Epithelial cell of esophagus (primary cell): ENCODE results near the gene PCARE.

ENCODE experiments used
- DNase-seq: peaks from one replicate; pipeline ENCODE4 v3.0.0; 2010; ENCODE audit warnings: low read depth
- H3K4me3 ChIP-seq: 2 replicates; pipeline ENCODE4 v1.5.1; 2011; ENCODE audit warnings: mild to moderate bottlenecking, low read length, control low read depth
- TF ChIP-seq, protein P1 (sequence below): IDR thresholded peaks from 2 replicates; pipeline ENCODE4 v1.5.1; 2011; ENCODE audit warnings: low read depth, mild to moderate bottlenecking, low read length, control low read depth, inconsistent platforms; ENCODE audit not compliant: insufficient read depth; ENCODE audit errors: missing control alignments

The PCARE gene

DNA sequence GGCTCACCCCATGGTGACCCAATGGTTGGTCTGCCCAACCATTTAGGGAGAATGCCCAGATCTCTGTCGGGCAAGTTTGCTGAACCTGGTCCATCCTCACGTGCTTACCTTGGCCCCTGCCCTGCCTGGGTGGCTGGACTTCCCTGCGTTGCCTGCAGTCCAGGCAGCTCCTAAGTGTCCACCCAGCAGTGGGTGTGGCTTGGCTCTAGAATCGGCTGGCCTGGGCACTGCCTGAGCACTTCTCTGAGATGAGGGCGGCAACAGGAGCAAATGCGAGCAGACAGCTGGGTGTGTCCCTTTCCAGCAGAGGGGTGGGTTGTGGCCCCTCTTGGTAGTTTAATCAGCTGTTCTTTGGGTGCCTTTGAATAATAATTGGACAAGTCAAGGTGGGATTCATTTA, 11.3 kb downstream of the PCARE start:
- DNase-seq, result no peak
- TF ChIP-seq, protein P1, sequence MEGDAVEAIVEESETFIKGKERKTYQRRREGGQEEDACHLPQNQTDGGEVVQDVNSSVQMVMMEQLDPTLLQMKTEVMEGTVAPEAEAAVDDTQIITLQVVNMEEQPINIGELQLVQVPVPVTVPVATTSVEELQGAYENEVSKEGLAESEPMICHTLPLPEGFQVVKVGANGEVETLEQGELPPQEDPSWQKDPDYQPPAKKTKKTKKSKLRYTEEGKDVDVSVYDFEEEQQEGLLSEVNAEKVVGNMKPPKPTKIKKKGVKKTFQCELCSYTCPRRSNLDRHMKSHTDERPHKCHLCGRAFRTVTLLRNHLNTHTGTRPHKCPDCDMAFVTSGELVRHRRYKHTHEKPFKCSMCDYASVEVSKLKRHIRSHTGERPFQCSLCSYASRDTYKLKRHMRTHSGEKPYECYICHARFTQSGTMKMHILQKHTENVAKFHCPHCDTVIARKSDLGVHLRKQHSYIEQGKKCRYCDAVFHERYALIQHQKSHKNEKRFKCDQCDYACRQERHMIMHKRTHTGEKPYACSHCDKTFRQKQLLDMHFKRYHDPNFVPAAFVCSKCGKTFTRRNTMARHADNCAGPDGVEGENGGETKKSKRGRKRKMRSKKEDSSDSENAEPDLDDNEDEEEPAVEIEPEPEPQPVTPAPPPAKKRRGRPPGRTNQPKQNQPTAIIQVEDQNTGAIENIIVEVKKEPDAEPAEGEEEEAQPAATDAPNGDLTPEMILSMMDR, result no peak
- no peak overlapping the region for H3K4me3 ChIP-seq

DNA sequence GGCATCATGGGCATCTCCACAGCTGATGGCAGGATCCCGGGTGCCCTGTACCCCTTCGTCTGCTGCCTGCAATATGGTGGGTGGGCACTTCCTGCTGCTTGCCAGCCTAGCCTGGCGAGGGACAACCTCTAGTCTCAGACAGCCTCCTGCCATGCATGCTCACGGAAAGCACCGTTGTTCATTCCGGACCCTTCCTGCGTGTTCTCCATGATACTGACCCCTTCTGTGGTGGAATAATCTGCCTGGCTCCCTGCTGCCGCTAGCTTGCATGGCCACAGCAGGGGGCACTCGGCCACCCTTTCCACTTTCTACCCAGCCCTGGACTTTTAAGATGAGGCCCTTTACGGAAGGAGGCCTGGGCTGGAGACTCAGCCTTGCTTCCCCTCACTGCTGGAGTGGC, 12.0 kb downstream of the PCARE start:
- DNase-seq, result no peak
- no peak overlapping the region for H3K4me3 ChIP-seq
- TF ChIP-seq, protein P1, result no peak

DNA sequence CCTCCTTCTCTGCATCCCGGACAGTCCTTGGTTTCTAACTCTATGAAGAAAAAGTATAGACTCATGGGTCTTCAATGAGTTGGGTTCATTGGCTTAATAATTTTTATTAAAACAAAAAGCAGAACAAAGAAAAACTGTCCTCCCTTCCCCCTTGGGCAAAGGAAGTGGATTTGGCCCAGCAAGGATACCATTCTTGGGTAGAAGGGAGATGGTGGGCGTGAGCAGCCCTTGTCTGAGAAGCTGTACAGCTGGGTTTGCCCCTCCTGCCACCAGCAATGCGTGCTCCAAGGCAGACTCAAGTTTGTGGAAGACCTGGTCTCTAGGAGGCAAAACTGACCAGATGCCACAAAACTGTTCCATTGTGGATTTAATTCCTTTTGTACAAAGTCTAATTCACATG, 12.7 kb downstream of the PCARE start:
- TF ChIP-seq, protein P1, result no peak

DNA sequence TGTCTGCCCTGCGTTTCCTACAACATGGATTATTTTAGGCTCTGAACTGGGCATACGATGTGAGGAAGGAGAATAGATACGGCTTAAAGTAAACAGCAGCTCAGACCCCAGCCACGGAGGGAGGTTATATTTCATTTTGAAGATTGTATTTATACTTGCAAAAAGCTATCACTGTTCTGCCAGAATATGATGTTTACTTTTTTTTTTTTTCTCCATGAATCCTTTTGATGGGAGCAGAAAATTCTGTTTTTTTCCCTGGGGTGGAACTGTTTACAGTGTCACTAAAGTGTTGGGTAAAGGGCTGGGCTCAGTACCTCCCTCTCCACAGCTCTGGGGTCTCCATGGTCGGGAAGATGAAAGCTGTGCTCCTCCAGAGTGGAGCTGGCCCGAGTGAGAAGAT, 13.1 kb downstream of the PCARE start:
- no peak for DNase-seq
- no peak overlapping the region for H3K4me3 ChIP-seq
- TF ChIP-seq, protein P1, result no peak

More for the DNA sequence above, 12.7 kb downstream of the PCARE start:
- no peak overlapping the region for H3K4me3 ChIP-seq
- no peak for DNase-seq

DNA sequence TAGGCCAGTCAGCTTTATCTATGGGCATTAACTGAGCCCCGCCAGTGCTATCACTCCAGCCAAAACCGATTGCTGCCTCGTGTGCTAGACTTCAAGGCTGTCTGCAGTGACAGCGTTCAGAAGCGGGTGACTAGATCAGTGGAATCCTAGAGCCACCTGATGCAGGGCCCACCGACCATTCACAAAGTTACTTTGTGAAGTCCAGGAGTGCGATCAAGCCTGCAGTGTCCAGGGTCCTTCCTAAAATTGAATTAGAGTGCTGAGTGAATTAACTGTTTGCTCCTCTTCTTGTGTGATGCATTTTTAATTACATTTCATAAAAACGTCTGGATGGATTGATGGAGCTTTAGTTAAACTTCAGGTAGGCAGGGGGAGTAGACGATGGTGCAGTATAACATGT, 13.9 kb downstream of the PCARE start:
- TF ChIP-seq, protein P1, result no peak
- DNase-seq, result no peak
- H3K4me3 ChIP-seq, result no peak overlapping the region

DNA sequence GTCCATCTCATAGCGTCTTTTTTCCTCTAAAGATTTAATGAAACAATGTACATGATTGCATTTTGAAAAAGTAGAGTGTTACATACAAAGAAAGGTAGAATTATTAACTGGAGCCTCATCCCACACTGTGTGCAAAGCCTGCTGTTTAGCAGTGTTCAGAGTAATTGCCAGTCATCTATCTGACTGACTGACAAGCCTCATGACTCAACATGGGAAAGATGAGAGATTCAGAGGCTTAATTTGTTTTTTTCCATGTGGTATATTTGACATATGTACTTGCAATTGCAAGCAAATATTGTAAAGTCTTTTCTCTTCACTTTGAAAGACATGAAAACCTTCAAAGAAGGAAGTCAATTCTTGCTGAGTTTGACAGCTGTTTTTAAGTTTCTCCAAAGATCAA, 14.7 kb downstream of the PCARE start:
- TF ChIP-seq, protein P1, result no peak
- H3K4me3 ChIP-seq, result no peak overlapping the region
- peak; percentile 40 for DNase-seq

DNA sequence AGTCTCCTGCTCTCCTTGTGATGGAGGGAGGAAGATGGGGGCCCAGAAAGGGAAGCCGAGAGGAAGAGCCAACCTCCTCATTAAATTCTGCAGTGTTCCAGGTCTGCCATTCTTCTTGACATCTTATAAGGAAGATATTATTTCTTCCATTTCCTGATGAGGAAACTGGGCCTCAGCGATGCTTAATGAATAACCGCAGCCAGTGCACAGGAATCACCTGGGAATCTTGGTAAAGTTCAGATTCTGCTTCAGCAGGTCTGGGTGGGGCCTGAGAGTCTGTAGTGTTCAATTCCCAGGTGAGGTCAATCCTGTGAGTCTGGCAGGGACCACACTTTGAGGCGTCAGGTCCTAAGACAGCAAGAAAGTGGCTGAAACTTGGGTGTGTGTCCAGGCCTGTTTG, 17.3 kb downstream of the PCARE start:
- TF ChIP-seq, protein P1, result no peak
- no peak for DNase-seq
- no peak overlapping the region for H3K4me3 ChIP-seq
